H9 (cell line): Measurements from ENCODE around the gene ADRA2A. TPM values are rescaled to one million over a fixed set of nuclear protein-coding genes. Genes with fewer than 3 reads are reported as not detected.
A peak's percentile ranks its signal among the peaks of the same experiment; 100 is the strongest.

ENCODE experiments used
- DNase-seq: peaks from one replicate; pipeline ENCODE4 v3.0.0-alpha.2; 2017
- H2AFZ ChIP-seq: one replicate; pipeline ENCODE4 v1.6.1; 2013; ENCODE audit warnings: mild to moderate bottlenecking, low read length, control low read depth, moderate library complexity
- H2AK5ac ChIP-seq: 2 replicates; pipeline ENCODE4 v1.6.1; 2013; ENCODE audit warnings: low read length, control low read depth, mixed read lengths; ENCODE audit not compliant: insufficient read length
- H2BK120ac ChIP-seq: one replicate; pipeline ENCODE4 v1.6.1; 2013; ENCODE audit warnings: low read depth, mild to moderate bottlenecking, low read length, control low read depth, inconsistent platforms; ENCODE audit not compliant: poor library complexity, severe bottlenecking
- H2BK12ac ChIP-seq: 2 replicates; pipeline ENCODE4 v1.6.1; 2013; ENCODE audit warnings: low read length, control low read depth, mixed read lengths, low read depth; ENCODE audit not compliant: insufficient read length
- H2BK15ac ChIP-seq: 2 replicates; pipeline ENCODE4 v1.6.1; 2013; ENCODE audit warnings: low read depth, low read length, control low read depth
- H2BK20ac ChIP-seq: one replicate; pipeline ENCODE4 v1.6.1; 2013; ENCODE audit warnings: low read depth, mild to moderate bottlenecking, low read length, control low read depth, inconsistent platforms; ENCODE audit not compliant: poor library complexity, severe bottlenecking
- H2BK5ac ChIP-seq: 2 replicates; pipeline ENCODE4 v1.6.1; 2013; ENCODE audit warnings: low read length, control low read depth, mixed read lengths; ENCODE audit not compliant: insufficient read length
- H3K14ac ChIP-seq: 2 replicates; pipeline ENCODE4 v1.6.1; 2013; ENCODE audit warnings: low read length, control low read depth; ENCODE audit not compliant: insufficient read depth
- H3K18ac ChIP-seq: 2 replicates; pipeline ENCODE4 v1.6.1; 2013; ENCODE audit warnings: low read depth, mild to moderate bottlenecking, mixed read lengths, low read length, control low read depth; ENCODE audit not compliant: insufficient read length
- H3K23ac ChIP-seq: 2 replicates; pipeline ENCODE4 v1.6.1; 2013; ENCODE audit warnings: low read length, control low read depth, mixed read lengths, low read depth; ENCODE audit not compliant: insufficient read length
- H3K23me2 ChIP-seq: 2 replicates; pipeline ENCODE4 v1.6.1; 2013; ENCODE audit warnings: low read depth, mild to moderate bottlenecking, mixed read lengths, low read length, control low read depth; ENCODE audit not compliant: insufficient read length, poor library complexity, severe bottlenecking
- H3K27ac ChIP-seq: 2 replicates; pipeline ENCODE4 v1.5.1; 2013; ENCODE audit warnings: low read length, control low read depth, mixed read lengths, low read depth; ENCODE audit not compliant: insufficient read length
- H3K27me3 ChIP-seq: 2 replicates; pipeline ENCODE4 v1.6.1; 2013; ENCODE audit warnings: low read length, control low read depth, inconsistent platforms; ENCODE audit not compliant: insufficient read depth
- H3K4ac ChIP-seq: 2 replicates; pipeline ENCODE4 v1.6.1; 2013; ENCODE audit warnings: low read depth, mild to moderate bottlenecking, control low read depth, inconsistent platforms, low read length, moderate library complexity
- H3K4me1 ChIP-seq: 2 replicates; pipeline ENCODE4 v1.6.1; 2013; ENCODE audit warnings: low read length, control low read depth, inconsistent platforms; ENCODE audit not compliant: insufficient read depth
- H3K4me2 ChIP-seq: 2 replicates; pipeline ENCODE4 v1.6.1; 2013; ENCODE audit warnings: low read length, control low read depth, mixed read lengths; ENCODE audit not compliant: insufficient read length, insufficient read depth
- H3K56ac ChIP-seq: 2 replicates; pipeline ENCODE4 v1.6.1; 2013; ENCODE audit warnings: low read depth, mild to moderate bottlenecking, mixed read lengths, low read length, control low read depth; ENCODE audit not compliant: insufficient read length
- H3K79me1 ChIP-seq: 2 replicates; pipeline ENCODE4 v1.6.1; 2013; ENCODE audit warnings: low read depth, mild to moderate bottlenecking, moderate library complexity, low read length, control low read depth, inconsistent platforms; ENCODE audit not compliant: insufficient read depth, poor library complexity, severe bottlenecking
- H3K79me2 ChIP-seq: 2 replicates; pipeline ENCODE4 v1.6.1; 2013; ENCODE audit warnings: low read length, control low read depth, inconsistent platforms; ENCODE audit not compliant: insufficient read depth
- H3K9ac ChIP-seq: 2 replicates; pipeline ENCODE4 v1.6.1; 2013; ENCODE audit warnings: low read length, control low read depth, mixed read lengths; ENCODE audit not compliant: insufficient read length; ENCODE audit errors: extremely low read depth
- H3K9me3 ChIP-seq: one replicate; pipeline ENCODE4 v1.6.1; 2013; ENCODE audit warnings: low read depth, low read length, inconsistent platforms; ENCODE audit not compliant: control insufficient read depth
- H3T11ph ChIP-seq: one replicate; pipeline ENCODE4 v1.6.1; 2013; ENCODE audit warnings: mild to moderate bottlenecking, low read length, control low read depth, inconsistent platforms
- H4K20me1 ChIP-seq: one replicate; pipeline ENCODE4 v1.6.1; 2013; ENCODE audit not compliant: control insufficient read depth, insufficient read length, insufficient read depth
- H4K5ac ChIP-seq: 2 replicates; pipeline ENCODE4 v1.6.1; 2013; ENCODE audit warnings: low read depth, mild to moderate bottlenecking, mixed read lengths, low read length, control low read depth; ENCODE audit not compliant: insufficient read length
- H4K8ac ChIP-seq: replicated peaks from 2 replicates; pipeline ENCODE4 v1.6.1; 2013; ENCODE audit warnings: low read length, control low read depth, mixed read lengths, low read depth; ENCODE audit not compliant: insufficient read length
- H4K91ac ChIP-seq: 2 replicates; pipeline ENCODE4 v1.6.1; 2013; ENCODE audit warnings: low read depth, mild to moderate bottlenecking, moderate library complexity, mixed read lengths, low read length, control low read depth; ENCODE audit not compliant: insufficient read length
- H3K27ac Mint-ChIP-seq, 3 experiments: 2 replicates in 2 of 3; 3 replicates in 1 of 3; pipeline ENCODE4 v1.8.0; 2020 to 2021; ENCODE audit warnings: mixed read lengths in 3 of 3, mild to moderate bottlenecking in 1 of 3, moderate library complexity in 1 of 3
- H3K27me3 Mint-ChIP-seq: 2 replicates; pipeline ENCODE4 v1.8.0; 2021; ENCODE audit warnings: low read depth, mild to moderate bottlenecking, moderate library complexity, mixed read lengths
- H3K36me3 Mint-ChIP-seq, 3 experiments: 2 replicates in 2 of 3; 3 replicates in 1 of 3; pipeline ENCODE4 v1.8.0; 2020 to 2021; ENCODE audit warnings: low read depth in 3 of 3, mixed read lengths in 3 of 3; ENCODE audit not compliant: insufficient read depth in 1 of 3
- H3K4me1 Mint-ChIP-seq, 2 experiments: 2 replicates each; pipeline ENCODE4 v1.8.0; 2020; ENCODE audit warnings: mixed read lengths in 2 of 2
- H3K4me3 Mint-ChIP-seq, 2 experiments: 2 replicates in 1 of 2; 3 replicates in 1 of 2; pipeline ENCODE4 v1.8.0; 2020 to 2021; ENCODE audit warnings: mild to moderate bottlenecking in 2 of 2, mixed read lengths in 2 of 2, moderate library complexity in 1 of 2
- H3K9me3 Mint-ChIP-seq, 2 experiments: 2 replicates in 1 of 2; 3 replicates in 1 of 2; pipeline ENCODE4 v1.8.0; 2020; ENCODE audit warnings: mild to moderate bottlenecking in 2 of 2, mixed read lengths in 2 of 2, moderate library complexity in 1 of 2
- WGBS: extraction: QIAGEN DNeasy Blood & Tissue Kit; methylation state at CpG from one replicate; pipeline ENCODE4 v1.1.7; 2013; ENCODE audit warnings: missing lambda C conversion rate, low lambda C conversion rate, mixed read lengths; ENCODE audit not compliant: insufficient read length; ENCODE audit errors: extremely low coverage; 5-methylcytosine and 5-hydroxymethylcytosine counted together
- total RNA-seq: library from RNA; stranded (reverse); gene quantifications from 2 replicates; pipeline ENCODE4 v1.2.1, GENCODE V29; 2021
- TF ChIP-seq, protein P1 (sequence below): fragments of 200-600 bp; sonication (generic); conservative IDR thresholded peaks from 3 replicates; pipeline ENCODE4 v1.8.0; 2021; ENCODE audit warnings: antibody characterized with exemption, mild to moderate bottlenecking

ADRA2A gene
- total RNA-seq, 1 experiment from 2014 or later: 1.4 TPM

- no peak overlapping the region for H4K8ac ChIP-seq
- H2AFZ ChIP-seq: no peak overlapping the region
- no peaks in the 10 kb centered on the region for H3K79me2 ChIP-seq
- WGBS: no CpG with 5 or more reads among the region's 28 CpGs
- H3K36me3 Mint-ChIP-seq: peaks cover 0 to 8% (median 2%) of the 10 kb centered on the region in 3 experiments; a peak in 2 of 7 replicates
- no peaks in the 10 kb centered on the region for H4K20me1 ChIP-seq
- H3K27ac ChIP-seq: no peak overlapping the region
- peaks cover 4% of the 10 kb centered on the region for H3K23me2 ChIP-seq
- no peak overlapping the region for H3T11ph ChIP-seq
- no peak overlapping the region for H4K5ac ChIP-seq
- TF ChIP-seq, protein P1, sequence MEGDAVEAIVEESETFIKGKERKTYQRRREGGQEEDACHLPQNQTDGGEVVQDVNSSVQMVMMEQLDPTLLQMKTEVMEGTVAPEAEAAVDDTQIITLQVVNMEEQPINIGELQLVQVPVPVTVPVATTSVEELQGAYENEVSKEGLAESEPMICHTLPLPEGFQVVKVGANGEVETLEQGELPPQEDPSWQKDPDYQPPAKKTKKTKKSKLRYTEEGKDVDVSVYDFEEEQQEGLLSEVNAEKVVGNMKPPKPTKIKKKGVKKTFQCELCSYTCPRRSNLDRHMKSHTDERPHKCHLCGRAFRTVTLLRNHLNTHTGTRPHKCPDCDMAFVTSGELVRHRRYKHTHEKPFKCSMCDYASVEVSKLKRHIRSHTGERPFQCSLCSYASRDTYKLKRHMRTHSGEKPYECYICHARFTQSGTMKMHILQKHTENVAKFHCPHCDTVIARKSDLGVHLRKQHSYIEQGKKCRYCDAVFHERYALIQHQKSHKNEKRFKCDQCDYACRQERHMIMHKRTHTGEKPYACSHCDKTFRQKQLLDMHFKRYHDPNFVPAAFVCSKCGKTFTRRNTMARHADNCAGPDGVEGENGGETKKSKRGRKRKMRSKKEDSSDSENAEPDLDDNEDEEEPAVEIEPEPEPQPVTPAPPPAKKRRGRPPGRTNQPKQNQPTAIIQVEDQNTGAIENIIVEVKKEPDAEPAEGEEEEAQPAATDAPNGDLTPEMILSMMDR: no peak
- H3K9ac ChIP-seq: no peak overlapping the region
- H2BK12ac ChIP-seq: no peak overlapping the region
- no peak overlapping the region for H3K27ac Mint-ChIP-seq
- peaks cover 0 to 4% of the 10 kb centered on the region in 2 experiments; a peak in 3 of 5 replicates for H3K9me3 Mint-ChIP-seq
- H2BK20ac ChIP-seq: no peak overlapping the region
- peak overlapping the region; percentile 63 to 73 for H3K4me3 Mint-ChIP-seq
- no peak overlapping the region for H3K56ac ChIP-seq
- H2BK15ac ChIP-seq: no peak overlapping the region
- no peaks in the 10 kb centered on the region for H3K9me3 ChIP-seq
- no peak overlapping the region for H3K23ac ChIP-seq
- peak overlapping the region; percentile 60 for H3K4me2 ChIP-seq
- DNase-seq: no peak
- no peak overlapping the region for H2BK120ac ChIP-seq
- peaks cover 76% of the 10 kb centered on the region for H3K27me3 Mint-ChIP-seq
- no peak overlapping the region for H2AK5ac ChIP-seq
- no peak overlapping the region for H3K18ac ChIP-seq
- H3K79me1 ChIP-seq: no peaks in the 10 kb centered on the region
- H3K4me1 Mint-ChIP-seq: peaks cover 20 to 23% of the 10 kb centered on the region in 2 experiments
- H3K4ac ChIP-seq: no peak overlapping the region
- H2BK5ac ChIP-seq: no peak overlapping the region
- no peak overlapping the region for H3K14ac ChIP-seq
- H4K91ac ChIP-seq: no peak overlapping the region
- H3K27me3 ChIP-seq: peaks cover 28% of the 10 kb centered on the region; the same call in 1 of the 2 replicates
- peaks cover 4% of the 10 kb centered on the region; the same call in 1 of the 2 replicates for H3K4me1 ChIP-seq
Observed at GRCh38 chr10:111079241-111079760, 2.5 kb downstream of the ADRA2A start.
